ENCODE data around the gene WIPF3. TPM values are rescaled to one million over a fixed set of nuclear protein-coding genes. Genes with fewer than 3 reads are reported as not detected.
A peak's percentile ranks its signal among the peaks of the same experiment; 100 is the strongest.

WIPF3 gene
- total RNA-seq, 1 experiment from 2014 or later: 2.0 TPM

DNA sequence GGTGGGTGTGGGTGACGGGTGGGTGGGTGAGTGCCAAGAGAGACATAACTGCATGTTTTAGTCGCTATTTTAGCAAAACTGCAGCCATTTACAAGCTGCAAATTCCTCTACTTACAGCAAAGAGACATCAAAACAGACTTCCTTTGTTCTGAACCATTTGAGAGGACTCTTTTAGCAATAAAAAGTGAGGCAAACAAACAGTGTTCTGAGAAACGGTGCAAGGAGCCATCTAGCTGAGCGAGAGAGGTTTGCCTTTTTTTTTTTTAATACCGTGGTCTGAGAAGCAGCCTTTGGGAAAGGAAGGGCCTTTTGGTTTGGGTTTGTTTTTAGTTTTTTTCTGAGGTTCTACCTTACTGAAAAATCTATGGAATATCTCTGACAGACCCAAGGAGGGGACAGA is 120.4 kb downstream of the WIPF3 start:
- Histone ChIP-seq H3K4me3 (ENCODE audit: low read depth in 2 of 2, low read length in 2 of 2) (no peak overlapping the region), H3K27me3 (ENCODE audit: control insufficient read depth, insufficient read depth, low read length) (no peaks in the 10 kb centered on the region), H3K36me3 (ENCODE audit: control insufficient read depth, insufficient read depth, low read length) (peaks cover 16% of the 10 kb centered on the region), H3K27ac (ENCODE audit: low read length) (no peak overlapping the region), H3K9me3 (ENCODE audit: control insufficient read depth, insufficient read depth, low read depth, low read length) (no peaks in the 10 kb centered on the region), H3K4me1 (ENCODE audit: control insufficient read depth, insufficient read depth, low read length) (no peaks in the 10 kb centered on the region)
- intact Hi-C loops (cut with micrococcal nuclease; ENCODE audit: unreplicated experiment): loop anchor here (10.0 kb wide), 1 partner anchor 292 kb away; no protein-coding TSS in a partner anchor
- no TSS peak for BruUV-seq (replicated peaks)
- POLR2A ChIA-PET: no interaction called here
- TF ChIP-seq TCF7L2 (IDR thresholded peaks at IDR 0.05; ENCODE audit: low read depth, low read length): no peak
- no peak for TF ChIP-seq POLR2AphosphoS5 (IDR thresholded peaks at IDR 0.05; ENCODE audit: low read depth, low read length)
- TF ChIP-seq, protein P1, sequence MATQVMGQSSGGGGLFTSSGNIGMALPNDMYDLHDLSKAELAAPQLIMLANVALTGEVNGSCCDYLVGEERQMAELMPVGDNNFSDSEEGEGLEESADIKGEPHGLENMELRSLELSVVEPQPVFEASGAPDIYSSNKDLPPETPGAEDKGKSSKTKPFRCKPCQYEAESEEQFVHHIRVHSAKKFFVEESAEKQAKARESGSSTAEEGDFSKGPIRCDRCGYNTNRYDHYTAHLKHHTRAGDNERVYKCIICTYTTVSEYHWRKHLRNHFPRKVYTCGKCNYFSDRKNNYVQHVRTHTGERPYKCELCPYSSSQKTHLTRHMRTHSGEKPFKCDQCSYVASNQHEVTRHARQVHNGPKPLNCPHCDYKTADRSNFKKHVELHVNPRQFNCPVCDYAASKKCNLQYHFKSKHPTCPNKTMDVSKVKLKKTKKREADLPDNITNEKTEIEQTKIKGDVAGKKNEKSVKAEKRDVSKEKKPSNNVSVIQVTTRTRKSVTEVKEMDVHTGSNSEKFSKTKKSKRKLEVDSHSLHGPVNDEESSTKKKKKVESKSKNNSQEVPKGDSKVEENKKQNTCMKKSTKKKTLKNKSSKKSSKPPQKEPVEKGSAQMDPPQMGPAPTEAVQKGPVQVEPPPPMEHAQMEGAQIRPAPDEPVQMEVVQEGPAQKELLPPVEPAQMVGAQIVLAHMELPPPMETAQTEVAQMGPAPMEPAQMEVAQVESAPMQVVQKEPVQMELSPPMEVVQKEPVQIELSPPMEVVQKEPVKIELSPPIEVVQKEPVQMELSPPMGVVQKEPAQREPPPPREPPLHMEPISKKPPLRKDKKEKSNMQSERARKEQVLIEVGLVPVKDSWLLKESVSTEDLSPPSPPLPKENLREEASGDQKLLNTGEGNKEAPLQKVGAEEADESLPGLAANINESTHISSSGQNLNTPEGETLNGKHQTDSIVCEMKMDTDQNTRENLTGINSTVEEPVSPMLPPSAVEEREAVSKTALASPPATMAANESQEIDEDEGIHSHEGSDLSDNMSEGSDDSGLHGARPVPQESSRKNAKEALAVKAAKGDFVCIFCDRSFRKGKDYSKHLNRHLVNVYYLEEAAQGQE (IDR thresholded peaks at IDR 0.05; ENCODE audit: insufficient read depth in 1 of 2, low read depth in 2 of 2, low read length in 1 of 2): no peak
- TF ChIP-seq SIN3A (IDR thresholded peaks at IDR 0.05; ENCODE audit: borderline replicate concordance, insufficient read depth, low read depth, low read length): no peak
- TF ChIP-seq, protein P2, sequence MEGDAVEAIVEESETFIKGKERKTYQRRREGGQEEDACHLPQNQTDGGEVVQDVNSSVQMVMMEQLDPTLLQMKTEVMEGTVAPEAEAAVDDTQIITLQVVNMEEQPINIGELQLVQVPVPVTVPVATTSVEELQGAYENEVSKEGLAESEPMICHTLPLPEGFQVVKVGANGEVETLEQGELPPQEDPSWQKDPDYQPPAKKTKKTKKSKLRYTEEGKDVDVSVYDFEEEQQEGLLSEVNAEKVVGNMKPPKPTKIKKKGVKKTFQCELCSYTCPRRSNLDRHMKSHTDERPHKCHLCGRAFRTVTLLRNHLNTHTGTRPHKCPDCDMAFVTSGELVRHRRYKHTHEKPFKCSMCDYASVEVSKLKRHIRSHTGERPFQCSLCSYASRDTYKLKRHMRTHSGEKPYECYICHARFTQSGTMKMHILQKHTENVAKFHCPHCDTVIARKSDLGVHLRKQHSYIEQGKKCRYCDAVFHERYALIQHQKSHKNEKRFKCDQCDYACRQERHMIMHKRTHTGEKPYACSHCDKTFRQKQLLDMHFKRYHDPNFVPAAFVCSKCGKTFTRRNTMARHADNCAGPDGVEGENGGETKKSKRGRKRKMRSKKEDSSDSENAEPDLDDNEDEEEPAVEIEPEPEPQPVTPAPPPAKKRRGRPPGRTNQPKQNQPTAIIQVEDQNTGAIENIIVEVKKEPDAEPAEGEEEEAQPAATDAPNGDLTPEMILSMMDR (IDR thresholded peaks at IDR 0.05): no peak
- in situ Hi-C loops (cut with HindIII; ENCODE audit: low pct_unique_long_range_greater_than_20kb, low sequenced_read_pairs): no loop called here
- DNase-seq (ENCODE audit: low read depth, low spot score) (no peak), ATAC-seq (no peak)
- CTCF ChIA-PET: no interaction called here

DNA sequence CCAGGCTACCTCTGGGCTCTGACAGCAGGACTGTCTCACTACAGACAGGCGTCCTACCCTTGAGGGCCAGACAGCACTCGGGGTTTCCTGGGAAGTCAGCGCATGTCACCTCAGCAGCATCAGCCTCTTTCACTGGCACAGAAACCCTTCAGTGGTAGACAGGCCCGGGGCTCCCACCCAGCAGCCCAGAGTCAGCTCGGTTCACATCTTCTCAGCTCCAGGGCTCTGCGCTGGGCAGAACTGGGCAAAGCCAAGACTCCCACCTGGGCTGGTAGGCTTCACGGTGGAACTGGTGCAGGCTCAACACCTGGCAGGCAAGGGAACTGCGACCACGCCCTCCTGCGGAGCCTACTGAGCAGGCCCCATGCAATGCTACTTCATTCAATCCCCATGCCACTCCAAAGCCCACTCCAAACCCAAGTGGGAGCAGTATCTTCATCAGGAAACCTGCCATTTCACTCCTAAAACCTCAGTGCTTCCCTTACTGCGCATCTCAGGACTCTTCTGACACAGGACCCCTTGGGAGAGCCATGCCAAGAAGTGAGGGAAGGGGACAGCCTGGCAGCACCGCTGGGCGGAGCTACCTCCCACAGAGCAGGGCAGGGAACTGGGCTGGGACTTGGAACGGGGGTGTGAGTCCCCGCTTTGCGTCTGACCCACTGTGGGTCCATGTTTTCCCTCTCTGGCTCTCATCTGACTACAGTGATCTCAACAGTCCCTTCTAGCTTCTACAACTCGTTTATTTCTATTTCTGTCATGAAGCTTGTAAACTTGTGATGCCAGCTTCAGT is 122.9 kb downstream of the WIPF3 start:
- in situ Hi-C loops (cut with HindIII; ENCODE audit: low pct_unique_long_range_greater_than_20kb, low sequenced_read_pairs): no loop called here

More for the DNA sequence above, 122.9 kb downstream of the WIPF3 start:
- intact Hi-C loops (cut with micrococcal nuclease; ENCODE audit: unreplicated experiment): loop anchor here (10.0 kb wide), 1 partner anchor 294 kb away; no protein-coding TSS in a partner anchor
- ChIA-PET CTCF (interaction anchor here (1.3 kb wide), 1 partner anchor 8 kb away, joined by 3 read pairs; no protein-coding TSS in a partner anchor), POLR2A (interaction anchor here (0.5 kb wide), 1 partner anchor 603 kb away, joined by 7 read pairs; no protein-coding TSS in a partner anchor)
- no peaks in the 10 kb centered on the region for H3K9me3 ChIP-seq (ENCODE audit: control insufficient read depth, insufficient read depth, low read depth, low read length)
- peak; percentile 23; the same call in 1 of the 2 replicates for ATAC-seq
- no TSS peak for BruUV-seq (replicated peaks)
- DNase-seq (ENCODE audit: low read depth, low spot score): no peak
- H3K27me3 ChIP-seq (ENCODE audit: control insufficient read depth, insufficient read depth, low read length): no peaks in the 10 kb centered on the region
- peaks cover 15% of the 10 kb centered on the region for H3K36me3 ChIP-seq (ENCODE audit: control insufficient read depth, insufficient read depth, low read length)
- no peak overlapping the region for H3K4me3 ChIP-seq (ENCODE audit: low read depth in 2 of 2, low read length in 2 of 2)
- no peak overlapping the region for H3K27ac ChIP-seq (ENCODE audit: low read length)
- TF ChIP-seq, protein P1 (IDR thresholded peaks at IDR 0.05; ENCODE audit: insufficient read depth in 1 of 2, low read depth in 2 of 2, low read length in 1 of 2): no peak
- TF ChIP-seq POLR2AphosphoS5 (IDR thresholded peaks at IDR 0.05; ENCODE audit: low read depth, low read length) (no peak), TCF7L2 (IDR thresholded peaks at IDR 0.05; ENCODE audit: low read depth, low read length) (no peak), SIN3A (IDR thresholded peaks at IDR 0.05; ENCODE audit: borderline replicate concordance, insufficient read depth, low read depth, low read length) (no peak)
- TF ChIP-seq, protein P2 (IDR thresholded peaks at IDR 0.05): no peak
- no peaks in the 10 kb centered on the region for H3K4me1 ChIP-seq (ENCODE audit: control insufficient read depth, insufficient read depth, low read length)
